DMS53 treated with DMSO at 0.1 percent for 48 hours (cell line): ENCODE measurements around the gene TMEM131L.
"Not testable (repeated sequence)": the region's sequence is repeated elsewhere in the genome, so short reads cannot be mapped to it uniquely, and the experiment has no call there.

Experiments used
- DNase-seq: peaks from one replicate; lab custom pipeline; 2025; ENCODE audit not compliant: unreplicated experiment; lab: John Stamatoyannopoulos, UW

The TMEM131L gene, protein sequence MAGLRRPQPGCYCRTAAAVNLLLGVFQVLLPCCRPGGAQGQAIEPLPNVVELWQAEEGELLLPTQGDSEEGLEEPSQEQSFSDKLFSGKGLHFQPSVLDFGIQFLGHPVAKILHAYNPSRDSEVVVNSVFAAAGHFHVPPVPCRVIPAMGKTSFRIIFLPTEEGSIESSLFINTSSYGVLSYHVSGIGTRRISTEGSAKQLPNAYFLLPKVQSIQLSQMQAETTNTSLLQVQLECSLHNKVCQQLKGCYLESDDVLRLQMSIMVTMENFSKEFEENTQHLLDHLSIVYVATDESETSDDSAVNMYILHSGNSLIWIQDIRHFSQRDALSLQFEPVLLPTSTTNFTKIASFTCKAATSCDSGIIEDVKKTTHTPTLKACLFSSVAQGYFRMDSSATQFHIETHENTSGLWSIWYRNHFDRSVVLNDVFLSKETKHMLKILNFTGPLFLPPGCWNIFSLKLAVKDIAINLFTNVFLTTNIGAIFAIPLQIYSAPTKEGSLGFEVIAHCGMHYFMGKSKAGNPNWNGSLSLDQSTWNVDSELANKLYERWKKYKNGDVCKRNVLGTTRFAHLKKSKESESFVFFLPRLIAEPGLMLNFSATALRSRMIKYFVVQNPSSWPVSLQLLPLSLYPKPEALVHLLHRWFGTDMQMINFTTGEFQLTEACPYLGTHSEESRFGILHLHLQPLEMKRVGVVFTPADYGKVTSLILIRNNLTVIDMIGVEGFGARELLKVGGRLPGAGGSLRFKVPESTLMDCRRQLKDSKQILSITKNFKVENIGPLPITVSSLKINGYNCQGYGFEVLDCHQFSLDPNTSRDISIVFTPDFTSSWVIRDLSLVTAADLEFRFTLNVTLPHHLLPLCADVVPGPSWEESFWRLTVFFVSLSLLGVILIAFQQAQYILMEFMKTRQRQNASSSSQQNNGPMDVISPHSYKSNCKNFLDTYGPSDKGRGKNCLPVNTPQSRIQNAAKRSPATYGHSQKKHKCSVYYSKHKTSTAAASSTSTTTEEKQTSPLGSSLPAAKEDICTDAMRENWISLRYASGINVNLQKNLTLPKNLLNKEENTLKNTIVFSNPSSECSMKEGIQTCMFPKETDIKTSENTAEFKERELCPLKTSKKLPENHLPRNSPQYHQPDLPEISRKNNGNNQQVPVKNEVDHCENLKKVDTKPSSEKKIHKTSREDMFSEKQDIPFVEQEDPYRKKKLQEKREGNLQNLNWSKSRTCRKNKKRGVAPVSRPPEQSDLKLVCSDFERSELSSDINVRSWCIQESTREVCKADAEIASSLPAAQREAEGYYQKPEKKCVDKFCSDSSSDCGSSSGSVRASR (N-terminal part only)

GRCh38 chr4:153466081-153466948 is at the start of gene TMEM131L:
TMEM131L (plus strand) TSS chr4:153466360; CDS start chr4:153466398, 38 bp downstream.
- peak; percentile 30 for DNase-seq

DNA sequence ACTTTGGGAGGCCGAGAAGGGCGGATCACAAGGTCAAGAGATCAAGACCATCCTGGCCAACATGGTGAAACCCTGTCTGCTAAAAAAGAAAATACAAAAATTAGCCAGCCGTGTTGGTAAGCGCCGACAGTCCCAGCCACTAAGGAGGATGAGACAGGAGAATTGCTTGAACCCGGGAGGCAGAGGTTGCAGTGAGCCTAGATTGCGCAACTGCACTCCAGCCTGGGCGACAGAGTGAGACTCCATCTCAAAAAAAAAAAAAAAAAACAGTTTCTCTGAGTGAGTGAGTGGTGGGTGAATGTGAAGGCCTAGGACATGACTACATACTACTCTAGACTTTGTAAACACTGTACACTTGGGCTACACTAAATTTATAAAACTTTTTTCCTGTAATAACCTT is 49.7 kb upstream of the TMEM131L start:
- not testable (repeated sequence) for DNase-seq

DNA sequence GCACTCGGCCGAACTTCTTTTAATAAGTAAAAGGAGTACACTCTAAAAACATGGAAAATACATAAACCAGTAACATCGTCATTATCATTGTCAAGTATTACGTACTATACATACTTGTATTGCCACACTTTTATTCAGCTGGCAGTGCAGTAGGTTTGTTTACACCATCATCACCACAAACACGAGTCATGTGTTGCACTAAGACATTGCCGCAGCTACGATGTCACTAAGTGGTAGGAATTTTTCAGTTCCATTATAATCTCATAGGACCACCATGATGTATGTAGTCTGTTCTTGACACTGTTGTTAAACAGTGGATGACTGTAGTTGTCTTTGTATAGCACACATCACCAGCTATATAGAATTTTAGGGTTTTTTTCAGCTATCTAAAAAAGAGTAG is 48.0 kb upstream of the TMEM131L start:
- DNase-seq = no peak

- DNase-seq = no peak
Observed at GRCh38 chr4:153418558-153418957, 47.6 kb upstream of the TMEM131L start.

GRCh38 chr4:153419029-153419428 is 47.1 kb upstream of the TMEM131L start:
- DNase-seq = no peak

- DNase-seq = no peak
Observed at GRCh38 chr4:153419673-153420278, 46.4 kb upstream of the TMEM131L start.

GRCh38 chr4:153420361-153420760 is 45.8 kb upstream of the TMEM131L start:
- DNase-seq = no peak

- no peak for DNase-seq
Observed at GRCh38 chr4:153421941-153422340, 44.2 kb upstream of the TMEM131L start.

GRCh38 chr4:153426207-153426885 is 39.8 kb upstream of the TMEM131L start:
- no peak for DNase-seq

DNA sequence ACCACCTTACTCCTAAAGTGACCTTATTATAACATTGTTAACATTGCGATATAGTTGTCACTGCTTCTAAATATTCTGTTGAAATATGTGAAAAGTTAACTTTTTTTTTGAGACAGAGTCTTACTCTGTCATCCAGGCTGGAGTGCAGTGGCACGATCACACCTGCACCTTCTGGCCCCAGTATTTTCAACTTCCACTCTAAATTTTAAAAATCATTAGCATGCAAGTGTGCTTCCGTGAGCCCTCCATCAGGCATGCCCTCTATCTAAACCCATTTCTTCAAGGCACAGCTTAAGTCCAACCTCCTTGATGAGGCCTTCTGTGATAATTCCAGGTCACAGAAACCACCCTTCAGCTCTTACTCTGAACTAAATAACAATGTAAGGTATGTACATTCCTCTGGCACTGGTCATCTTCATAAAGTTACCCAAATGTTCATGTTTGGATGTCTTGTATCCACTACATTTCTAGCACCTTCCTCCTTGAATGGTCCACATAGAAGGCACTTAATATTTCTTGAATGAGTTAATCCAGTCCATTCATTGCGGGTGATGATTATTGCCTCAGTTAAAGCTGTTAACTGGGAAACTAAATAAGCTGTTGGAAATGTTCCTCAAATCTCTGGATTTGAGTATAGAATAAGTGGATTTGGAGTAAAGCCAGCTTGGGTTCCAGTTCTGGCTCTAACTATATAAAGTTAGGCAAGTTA is 38.6 kb upstream of the TMEM131L start:
- no peak for DNase-seq

DNA sequence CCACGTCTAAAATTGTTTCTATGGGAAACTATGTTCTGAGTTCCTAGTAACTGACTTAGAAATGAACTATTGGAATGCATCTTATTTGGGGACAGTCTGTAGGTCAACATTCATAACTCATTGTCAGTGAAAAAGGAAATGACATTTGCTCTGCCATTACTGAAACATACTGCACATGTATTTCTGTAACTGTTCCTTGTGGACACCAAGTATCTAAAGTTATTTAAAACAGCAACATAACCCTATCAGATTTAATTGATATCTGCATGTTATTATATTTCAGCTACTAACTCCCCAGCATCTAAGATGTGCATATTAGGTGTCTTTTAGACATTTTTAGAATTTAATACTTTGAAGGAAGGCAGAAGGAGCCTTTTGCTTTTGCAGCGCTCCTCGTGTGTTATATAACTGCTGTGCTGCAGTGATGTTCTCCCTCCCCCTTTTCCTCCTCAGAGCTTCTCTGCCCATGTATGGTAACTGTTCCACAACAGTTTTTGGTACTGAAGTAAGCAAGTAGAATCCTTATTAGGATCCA is 37.2 kb upstream of the TMEM131L start:
- no peak for DNase-seq

DNA sequence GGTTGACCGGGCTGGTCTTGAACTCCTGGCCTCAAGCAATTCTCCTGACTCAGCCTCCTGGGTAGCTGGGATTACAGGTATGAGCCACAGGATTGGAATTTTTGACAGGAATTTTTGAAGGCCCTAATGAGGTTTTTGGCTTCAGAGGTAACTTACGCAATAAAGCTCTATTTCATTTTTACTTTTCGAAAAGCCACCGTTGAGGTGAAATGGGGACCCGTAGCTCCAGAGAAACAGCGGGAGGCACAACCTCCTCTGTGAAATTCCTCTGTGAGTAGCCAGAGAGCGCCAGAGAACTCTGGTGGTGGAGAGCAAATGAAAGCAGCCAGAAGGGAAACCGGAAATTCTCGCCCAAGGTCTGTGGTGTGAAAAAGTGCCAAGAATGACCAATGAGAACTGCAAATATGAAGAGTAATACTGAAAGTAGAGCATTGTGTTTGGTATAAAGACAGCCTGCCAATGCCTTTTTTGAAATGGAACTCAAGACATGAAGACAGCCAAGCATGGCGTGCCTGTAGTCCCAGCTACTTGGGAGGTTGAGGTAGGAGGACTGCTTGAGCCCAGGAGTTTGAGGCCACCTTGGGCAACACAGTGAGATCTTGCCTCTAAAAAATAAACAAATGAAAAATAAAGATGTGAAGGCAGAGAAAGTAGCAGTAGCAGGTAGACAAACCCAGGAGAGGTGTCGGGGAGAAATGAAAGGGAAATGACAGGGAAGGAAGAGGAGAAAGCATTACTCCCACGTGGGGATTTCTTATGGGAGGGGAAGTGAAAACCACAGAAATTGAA is 33.0 kb upstream of the TMEM131L start:
- DNase-seq = peak; percentile 41

DNA sequence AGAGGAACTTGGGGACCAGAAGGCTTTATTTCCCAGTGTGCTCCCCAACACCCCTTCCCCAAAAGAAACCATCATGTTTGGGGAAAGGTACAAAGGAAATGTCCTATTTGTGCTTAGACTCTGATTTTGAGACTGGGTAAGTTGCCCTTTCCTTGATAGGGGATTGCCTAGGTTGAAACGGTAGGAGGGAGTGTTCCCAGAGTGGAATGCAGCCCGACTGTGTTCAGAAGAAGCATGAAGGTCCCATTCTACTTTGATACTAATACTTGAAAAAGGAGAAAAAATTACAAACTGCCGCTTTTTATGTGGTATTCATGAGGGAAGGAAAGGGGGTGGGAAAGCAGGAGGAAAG is 32.4 kb upstream of the TMEM131L start:
- no peak for DNase-seq

DNA sequence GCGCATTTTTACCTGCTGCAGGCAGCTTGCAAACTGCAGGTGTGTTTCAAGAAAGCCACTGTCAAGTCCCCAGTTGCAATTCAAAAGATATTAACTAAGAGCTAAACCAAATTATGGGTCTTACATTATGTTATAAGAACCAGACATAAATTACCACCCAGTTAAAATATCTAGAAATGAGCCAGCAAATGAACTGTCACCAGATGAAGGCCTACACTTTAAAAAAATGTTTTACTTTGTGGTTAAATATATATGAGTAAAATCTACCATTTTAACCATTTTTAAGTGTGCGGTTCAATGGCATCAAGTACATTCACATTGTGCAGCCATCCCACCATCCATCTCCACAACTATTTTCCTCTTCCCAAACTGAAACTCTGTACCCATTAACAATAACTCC is 32.0 kb upstream of the TMEM131L start:
- DNase-seq = no peak

- DNase-seq = no peak
Observed at GRCh38 chr4:153438916-153439756, 27.0 kb upstream of the TMEM131L start.

- no peak for DNase-seq
Observed at GRCh38 chr4:153439831-153440230, 26.3 kb upstream of the TMEM131L start.

- DNase-seq = no peak
Observed at GRCh38 chr4:153440475-153440874, 25.7 kb upstream of the TMEM131L start.
